Measurements from ENCODE around the gene OR1K1.

DNA sequence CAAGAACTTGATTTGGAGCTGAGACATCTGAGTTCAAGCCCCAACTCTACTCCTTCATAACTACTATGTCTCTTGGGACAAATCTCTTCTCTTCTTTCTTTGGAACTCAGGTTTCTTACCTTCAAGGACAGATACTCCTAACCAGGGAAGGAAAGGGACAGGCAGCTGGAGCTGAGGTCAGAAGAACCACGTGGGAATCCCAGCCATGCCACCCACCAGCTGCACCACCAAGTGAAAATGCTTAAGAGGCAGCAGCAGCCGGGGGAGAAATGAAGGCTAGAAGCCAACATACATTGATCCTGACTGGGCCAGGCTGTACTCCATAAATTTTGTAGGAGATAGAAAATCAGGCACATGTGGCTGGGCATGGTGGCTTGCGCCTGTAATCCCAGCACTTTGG lies 20.7 kb upstream of the OR1K1 start:
- TF ChIP-seq CTCF (IDR thresholded peaks at IDR 0.05; ENCODE audit: low read depth, low read length, poor library complexity, severe bottlenecking) = no peak
- TF ChIP-seq EZH2phosphoT487 (IDR thresholded peaks at IDR 0.05; ENCODE audit: borderline replicate concordance, low read length) = no peak
